Tibial nerve (tissue), 4 donors: Measurements from ENCODE around the gene FUT8. TPM values are rescaled to one million over a fixed set of nuclear protein-coding genes. Genes with fewer than 3 reads are reported as not detected.

Source experiments
- DNase-seq, 2 donors: peaks; one replicate each; pipeline ENCODE4 v3.0.0-alpha.2; 2019; ENCODE audit warnings: low spot score in 2 of 2
- H3K27ac ChIP-seq, 4 donors: fragments of 200-600 bp; sonication (generic) in 3 of 4; one replicate each; pipeline ENCODE4 v1.5.1; 2017 to 2019; ENCODE audit warnings: mild to moderate bottlenecking in 1 of 4
- H3K27me3 ChIP-seq, 2 donors: fragments of 200-600 bp; sonication (generic) in 1 of 2; one replicate each; pipeline versions ENCODE4 v1.5.1 to v1.6.0; 2017 to 2019
- H3K36me3 ChIP-seq, 3 donors: fragments of 200-600 bp; sonication (generic); one replicate each; pipeline ENCODE4 v1.5.1; 2018 to 2019
- H3K4me1 ChIP-seq, 4 donors: fragments of 200-600 bp; sonication (generic) in 3 of 4; one replicate each; pipeline ENCODE4 v1.5.1; 2017 to 2019
- H3K4me3 ChIP-seq, 4 donors: fragments of 200-600 bp; sonication (generic) in 3 of 4; one replicate each; pipeline ENCODE4 v1.5.1; 2017 to 2019; ENCODE audit warnings: mild to moderate bottlenecking in 1 of 4, moderate library complexity in 1 of 4
- H3K9me3 ChIP-seq, 4 donors: fragments of 200-600 bp; sonication (generic) in 3 of 4; one replicate each; pipeline ENCODE4 v1.5.1; 2017 to 2019
- CTCF ChIP-seq, 5 experiments: fragments of 200-600 bp in 3 of 5; fragments of 450-650 bp in 2 of 5; sonication (generic) in 3 of 5; IDR thresholded peaks; one replicate each; pipeline ENCODE4 v1.5.1; 2016 to 2019; ENCODE audit warnings: antibody characterized with exemption in 5 of 5, mild to moderate bottlenecking in 3 of 5, moderate library complexity in 2 of 5
- EP300 ChIP-seq, 2 donors: sonication (generic); formaldehyde crosslinking; IDR thresholded peaks; one replicate each; pipeline ENCODE4 v1.6.1; 2017; ENCODE audit warnings: antibody characterized with exemption in 2 of 2, mild to moderate bottlenecking in 1 of 2
- POLR2A ChIP-seq, 2 donors: fragments of 450-650 bp; IDR thresholded peaks; one replicate each; pipeline ENCODE4 v1.6.1; 2017; ENCODE audit warnings: antibody characterized with exemption in 2 of 2, mild to moderate bottlenecking in 2 of 2, moderate library complexity in 2 of 2
- WGBS, 2 donors: methylation state at CpG; one replicate each; pipeline ENCODE4 v1.1.5; 2018; 5-methylcytosine and 5-hydroxymethylcytosine counted together
- total RNA-seq, 4 donors: library from RNA; depleted of rRNA; stranded (reverse); fragments of >200 nt; gene quantifications; one replicate each; pipeline ENCODE4 v1.1.0, GENCODE V29; 2016

The FUT8 gene
- total RNA-seq, 4 donors from 2014 or later: 69.6 to 114 (median 91.2) TPM

GRCh38 chr14:65575389-65575788, 162.9 kb downstream of the FUT8 start:
- TF ChIP-seq CTCF (IDR thresholded peaks at IDR 0.05) (no peak), POLR2A (IDR thresholded peaks at IDR 0.05) (no peak), EP300 (IDR thresholded peaks at IDR 0.05) (no peak)
- no peaks in the 10 kb centered on the region for H3K9me3 ChIP-seq
- H3K27me3 ChIP-seq: no peaks in the 10 kb centered on the region
- H3K4me3 ChIP-seq: no peak overlapping the region
- H3K36me3 ChIP-seq: no peaks in the 10 kb centered on the region
- no peak for DNase-seq
- no peak overlapping the region for H3K27ac ChIP-seq
- peaks cover 0 to 13% (median 0%) of the 10 kb centered on the region in 4 donors for H3K4me1 ChIP-seq
- 93 to 97% methylated on average over 6 of the region's 6 CpGs for WGBS, 2 donors

GRCh38 chr14:65580973-65581372, 168.4 kb downstream of the FUT8 start:
- no peak overlapping the region for H3K4me3 ChIP-seq
- no peak for DNase-seq
- no peak overlapping the region for H3K27ac ChIP-seq
- no peak for TF ChIP-seq POLR2A (IDR thresholded peaks at IDR 0.05)
- no peak for TF ChIP-seq EP300 (IDR thresholded peaks at IDR 0.05)
- TF ChIP-seq CTCF (IDR thresholded peaks at IDR 0.05): no peak
- 86 to 90% methylated on average over 1 of the region's 1 CpG for WGBS, 2 donors
- H3K4me1 ChIP-seq: no peaks in the 10 kb centered on the region
- no peaks in the 10 kb centered on the region for H3K27me3 ChIP-seq
- H3K9me3 ChIP-seq: no peaks in the 10 kb centered on the region
- H3K36me3 ChIP-seq: no peaks in the 10 kb centered on the region

GRCh38 chr14:65581378-65581777, 168.8 kb downstream of the FUT8 start:
- no peak overlapping the region for H3K27ac ChIP-seq
- H3K4me1 ChIP-seq: no peaks in the 10 kb centered on the region
- H3K27me3 ChIP-seq: no peaks in the 10 kb centered on the region
- 91 to 93% methylated on average over 3 of the region's 3 CpGs for WGBS, 2 donors
- no peak for TF ChIP-seq CTCF (IDR thresholded peaks at IDR 0.05)
- no peak for TF ChIP-seq EP300 (IDR thresholded peaks at IDR 0.05)
- TF ChIP-seq POLR2A (IDR thresholded peaks at IDR 0.05): no peak
- no peak for DNase-seq
- H3K9me3 ChIP-seq: no peaks in the 10 kb centered on the region
- no peak overlapping the region for H3K4me3 ChIP-seq
- no peaks in the 10 kb centered on the region for H3K36me3 ChIP-seq

- no peaks in the 10 kb centered on the region for H3K27me3 ChIP-seq
- no peaks in the 10 kb centered on the region for H3K4me1 ChIP-seq
- H3K9me3 ChIP-seq: no peaks in the 10 kb centered on the region
- no peaks in the 10 kb centered on the region for H3K36me3 ChIP-seq
- TF ChIP-seq EP300 (IDR thresholded peaks at IDR 0.05) (no peak), POLR2A (IDR thresholded peaks at IDR 0.05) (no peak), CTCF (IDR thresholded peaks at IDR 0.05) (no peak)
- DNase-seq: no peak
- H3K4me3 ChIP-seq: no peak overlapping the region
- H3K27ac ChIP-seq: no peak overlapping the region
- WGBS, 2 donors: 92 to 93% methylated on average over 3 of the region's 3 CpGs
Observed at GRCh38 chr14:65581799-65582198, 169.3 kb downstream of the FUT8 start.

- H3K36me3 ChIP-seq: no peaks in the 10 kb centered on the region
- no peak for DNase-seq
- H3K27me3 ChIP-seq: no peaks in the 10 kb centered on the region
- no peaks in the 10 kb centered on the region for H3K9me3 ChIP-seq
- H3K4me3 ChIP-seq: no peak overlapping the region
- WGBS, 2 donors: 79 to 94% methylated on average over 1 of the region's 1 CpG
- peaks cover 0 to 6% (median 0%) of the 10 kb centered on the region in 4 donors for H3K4me1 ChIP-seq
- no peak for TF ChIP-seq CTCF (IDR thresholded peaks at IDR 0.05)
- TF ChIP-seq EP300 (IDR thresholded peaks at IDR 0.05): no peak
- TF ChIP-seq POLR2A (IDR thresholded peaks at IDR 0.05): no peak
- H3K27ac ChIP-seq: no peak overlapping the region
Observed at GRCh38 chr14:65585216-65585615, 172.7 kb downstream of the FUT8 start.
